ENCODE results near the gene HINT3.
"Not testable (repeated sequence)": the region's sequence is repeated elsewhere in the genome, so short reads cannot be mapped to it uniquely, and the experiment has no call there.

DNA sequence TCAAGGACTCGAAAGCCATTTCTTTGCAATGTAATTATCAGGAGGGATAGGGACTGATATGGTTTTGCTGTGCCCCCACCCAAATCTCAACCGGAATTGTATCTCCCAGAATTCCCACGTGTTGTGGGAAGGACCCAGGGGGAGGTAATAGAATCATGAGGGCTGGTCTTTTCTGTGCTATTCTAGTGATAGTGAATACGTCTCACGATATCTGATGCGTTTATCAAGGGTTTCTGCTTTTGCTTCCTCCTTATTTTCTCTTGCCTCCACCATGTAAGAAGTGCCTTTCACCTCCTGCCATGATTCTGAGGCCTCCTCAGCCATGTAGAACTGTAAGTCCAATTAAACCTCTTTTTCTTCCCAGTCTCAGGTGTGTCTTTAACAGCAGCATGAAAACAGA, 5.9 kb upstream of the HINT3 start:
- not testable (repeated sequence) for TF ChIP-seq EZH2 (IDR thresholded peaks at IDR 0.05; ENCODE audit: borderline replicate concordance, low read length)
- TF ChIP-seq, protein P1, sequence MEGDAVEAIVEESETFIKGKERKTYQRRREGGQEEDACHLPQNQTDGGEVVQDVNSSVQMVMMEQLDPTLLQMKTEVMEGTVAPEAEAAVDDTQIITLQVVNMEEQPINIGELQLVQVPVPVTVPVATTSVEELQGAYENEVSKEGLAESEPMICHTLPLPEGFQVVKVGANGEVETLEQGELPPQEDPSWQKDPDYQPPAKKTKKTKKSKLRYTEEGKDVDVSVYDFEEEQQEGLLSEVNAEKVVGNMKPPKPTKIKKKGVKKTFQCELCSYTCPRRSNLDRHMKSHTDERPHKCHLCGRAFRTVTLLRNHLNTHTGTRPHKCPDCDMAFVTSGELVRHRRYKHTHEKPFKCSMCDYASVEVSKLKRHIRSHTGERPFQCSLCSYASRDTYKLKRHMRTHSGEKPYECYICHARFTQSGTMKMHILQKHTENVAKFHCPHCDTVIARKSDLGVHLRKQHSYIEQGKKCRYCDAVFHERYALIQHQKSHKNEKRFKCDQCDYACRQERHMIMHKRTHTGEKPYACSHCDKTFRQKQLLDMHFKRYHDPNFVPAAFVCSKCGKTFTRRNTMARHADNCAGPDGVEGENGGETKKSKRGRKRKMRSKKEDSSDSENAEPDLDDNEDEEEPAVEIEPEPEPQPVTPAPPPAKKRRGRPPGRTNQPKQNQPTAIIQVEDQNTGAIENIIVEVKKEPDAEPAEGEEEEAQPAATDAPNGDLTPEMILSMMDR (conservative IDR thresholded peaks at IDR 0.05 in 1 of 2, IDR thresholded peaks at IDR 0.05 in 1 of 2; ENCODE audit: extremely low read depth in 1 of 2, insufficient read depth in 1 of 2, low read depth in 1 of 2, low read length in 2 of 2) = not testable (repeated sequence)

Data from mammary epithelial cell (primary cell).